Activated CD8-positive, alpha-beta memory T cell treated with anti-CD3 and anti-CD28 coated beads for 48 hours (primary cell): Measurements from ENCODE around the gene GOLGA6B.
"Not testable (repeated sequence)": the region's sequence is repeated elsewhere in the genome, so short reads cannot be mapped to it uniquely, and the experiment has no call there.

Experiments
- DNase-seq, 3 experiments: peaks; one replicate each; pipeline ENCODE4 v3.0.0-alpha.2; 2020; ENCODE audit warnings: low read depth in 2 of 3, low spot score in 2 of 3

Gene GOLGA6B

GRCh38 chr15:72663931-72664330, 9.4 kb downstream of the GOLGA6B start:
- DNase-seq: not testable (repeated sequence)

DNA sequence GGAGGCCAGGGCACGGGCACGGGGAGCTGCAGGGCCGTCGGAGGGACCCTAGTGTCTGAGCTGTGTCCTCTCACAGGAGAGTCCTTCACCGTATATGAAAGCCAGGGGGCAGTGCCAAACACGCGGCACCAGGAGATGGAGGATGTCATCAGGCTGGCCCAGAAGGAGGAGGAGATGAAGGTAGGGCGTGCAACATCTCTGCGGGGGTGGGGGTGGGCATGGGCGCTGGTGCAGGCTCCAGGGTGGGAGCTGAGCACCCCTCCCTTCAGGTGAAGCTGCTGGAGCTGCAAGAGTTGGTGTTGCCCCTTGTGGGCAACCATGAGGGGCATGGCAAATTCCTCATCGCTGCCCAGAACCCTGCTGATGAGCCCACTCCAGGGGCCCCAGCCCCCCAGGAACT, 11.2 kb downstream of the GOLGA6B start:
- DNase-seq: not testable (repeated sequence)

GRCh38 chr15:72669803-72670202, 15.3 kb downstream of the GOLGA6B start:
- not testable (repeated sequence) for DNase-seq

DNA sequence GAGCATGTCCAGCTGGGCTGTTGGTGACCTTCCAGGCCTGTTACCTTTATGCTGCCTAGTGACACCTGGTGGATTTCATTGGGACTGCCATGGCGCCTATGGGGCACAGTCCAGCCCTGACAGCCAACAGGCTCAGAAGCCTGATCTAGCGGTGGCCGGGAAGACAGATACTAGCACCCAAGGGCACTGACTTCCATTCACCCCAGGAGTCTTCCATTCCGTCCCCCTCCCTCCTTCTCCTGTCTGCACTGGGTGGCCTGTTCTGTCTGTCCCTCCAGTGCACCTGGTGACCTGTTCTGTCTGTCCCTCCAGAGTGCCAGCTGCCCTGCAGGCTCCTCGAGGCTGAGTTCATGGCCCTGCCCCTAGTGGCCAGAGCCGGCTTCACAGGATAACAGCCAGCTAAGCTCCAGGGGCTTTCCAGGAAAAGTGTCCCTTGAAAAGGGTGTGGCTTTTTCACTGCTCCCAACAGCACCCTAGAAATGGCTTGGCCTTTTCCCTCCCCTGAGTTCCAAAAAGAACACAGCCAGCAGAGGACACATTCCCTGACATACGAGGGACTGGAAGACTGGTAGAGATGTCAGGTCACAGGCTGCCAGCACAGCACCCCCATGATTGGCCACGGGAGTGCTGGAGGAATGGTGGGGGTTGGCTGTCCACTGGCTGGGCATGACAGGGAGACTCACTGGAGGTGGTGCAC, 16.3 kb downstream of the GOLGA6B start:
- peak; percentile 36 to 48 (median 40) for DNase-seq

DNA sequence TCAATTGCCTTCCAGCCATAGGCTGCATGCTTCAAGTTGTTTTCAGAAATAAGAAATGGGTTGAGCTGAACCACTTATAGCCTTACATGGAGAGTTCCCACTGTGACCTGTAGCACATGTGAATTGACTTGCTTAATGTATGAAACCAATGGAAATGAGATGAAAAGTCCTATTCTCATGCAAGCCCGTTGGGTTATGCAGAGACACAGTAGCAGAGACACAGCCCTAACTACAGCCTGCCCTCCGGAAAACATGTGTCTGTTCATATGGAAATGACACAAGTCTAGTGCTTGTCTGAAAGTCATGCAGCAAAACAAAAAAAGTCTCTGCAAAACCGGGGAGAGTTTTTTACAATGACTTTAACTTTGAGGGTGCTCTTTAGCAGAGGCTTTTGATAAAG, 17.0 kb downstream of the GOLGA6B start:
- DNase-seq: no peak

- DNase-seq: no peak
These were observed 22.3 kb downstream of the GOLGA6B start for GRCh38 chr15:72676838-72677237.

DNA sequence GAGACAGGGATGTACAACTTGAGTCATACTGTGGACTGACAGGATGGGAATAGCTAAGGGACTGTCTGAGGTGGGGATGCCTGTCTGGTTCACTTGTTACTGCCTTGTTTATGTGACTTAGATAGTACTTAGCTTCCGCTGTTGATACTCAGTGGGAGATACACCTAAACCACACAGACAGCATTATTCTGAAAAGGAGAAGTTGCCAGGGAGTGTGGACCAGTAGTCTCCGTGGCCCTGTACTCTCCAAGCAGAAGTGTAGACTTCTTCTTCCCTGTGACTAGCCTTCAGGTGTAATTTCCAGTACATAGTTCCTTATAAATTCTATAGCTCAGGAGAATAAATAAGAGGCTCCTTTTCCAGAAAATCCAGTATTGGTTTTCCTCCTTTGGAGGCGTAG, 26.4 kb downstream of the GOLGA6B start:
- DNase-seq: no peak

DNA sequence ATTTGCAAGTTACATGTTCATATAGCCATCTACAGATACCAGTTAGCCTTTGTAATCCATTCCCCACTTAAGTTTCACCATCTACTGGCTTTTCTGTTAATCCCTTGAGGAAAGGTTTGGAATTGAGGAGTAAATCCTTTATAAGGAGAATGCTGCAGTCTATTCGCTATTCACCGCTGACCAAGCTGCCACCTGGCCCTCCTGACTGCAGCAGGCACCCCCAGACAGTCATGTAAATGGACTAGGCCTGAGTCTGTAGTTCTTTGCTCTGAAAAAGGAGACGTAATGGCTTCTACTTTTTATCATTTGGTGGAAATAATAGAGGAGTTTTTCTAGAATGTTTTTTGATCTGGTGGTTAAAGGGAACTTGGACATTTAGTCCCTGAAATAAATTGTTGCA, 28.3 kb downstream of the GOLGA6B start:
- no peak for DNase-seq

- DNase-seq: no peak
These were observed 30.9 kb downstream of the GOLGA6B start for GRCh38 chr15:72685301-72685924.

- peak; percentile 71 to 79 (median 78) for DNase-seq
These were observed 31.7 kb downstream of the GOLGA6B start, which contains the start of the genes BBS4 and HIGD2B for GRCh38 chr15:72685925-72686794. TSS of gene BBS4 (plus strand) at chr15:72686207. CDS start at chr15:72686228, 21 bp downstream. TSS of gene HIGD2B (minus strand) at chr15:72686182. CDS start at chr15:72676374, 9,808 bp downstream.

GRCh38 chr15:72688697-72689096, 34.2 kb downstream of the GOLGA6B start:
- no peak for DNase-seq

GRCh38 chr15:72690938-72691337, 36.4 kb downstream of the GOLGA6B start:
- no peak for DNase-seq

DNA sequence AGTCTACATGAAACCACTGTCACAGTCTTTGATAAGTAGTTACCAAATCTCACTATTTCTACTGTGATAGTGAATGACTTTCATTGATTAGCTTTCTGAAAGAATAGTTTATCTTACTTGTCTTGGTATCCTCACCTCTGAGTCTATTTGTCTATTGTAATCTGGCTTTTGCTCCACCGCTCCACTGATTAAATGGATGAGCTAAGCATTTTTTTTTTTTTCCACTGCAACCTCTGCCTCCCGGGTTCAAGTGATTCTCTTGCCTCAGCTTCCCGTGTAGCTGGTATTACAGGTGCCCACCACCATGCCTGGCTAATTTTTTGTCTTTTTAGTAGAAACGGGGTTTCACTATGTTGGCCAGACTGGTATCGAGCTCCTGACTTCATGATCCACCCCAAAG, 44.4 kb downstream of the GOLGA6B start:
- no peak for DNase-seq

- DNase-seq: no peak
These were observed 45.6 kb downstream of the GOLGA6B start for GRCh38 chr15:72700076-72700475.

- no peak for DNase-seq
These were observed 51.8 kb downstream of the GOLGA6B start for GRCh38 chr15:72706266-72706665.

GRCh38 chr15:72708551-72709303, 54.2 kb downstream of the GOLGA6B start:
- not testable (repeated sequence) for DNase-seq
